H9 (cell line): ENCODE results near the gene APOL2. TPM values are rescaled to one million over a fixed set of nuclear protein-coding genes. Genes with fewer than 3 reads are reported as not detected.

Experiments used
- DNase-seq: peaks from one replicate; pipeline ENCODE4 v3.0.0-alpha.2; 2017
- H2AFZ ChIP-seq: one replicate; pipeline ENCODE4 v1.6.1; 2013; ENCODE audit warnings: mild to moderate bottlenecking, low read length, control low read depth, moderate library complexity
- H2AK5ac ChIP-seq: 2 replicates; pipeline ENCODE4 v1.6.1; 2013; ENCODE audit warnings: low read length, control low read depth, mixed read lengths; ENCODE audit not compliant: insufficient read length
- H2BK120ac ChIP-seq: one replicate; pipeline ENCODE4 v1.6.1; 2013; ENCODE audit warnings: low read depth, mild to moderate bottlenecking, low read length, control low read depth, inconsistent platforms; ENCODE audit not compliant: poor library complexity, severe bottlenecking
- H2BK12ac ChIP-seq: 2 replicates; pipeline ENCODE4 v1.6.1; 2013; ENCODE audit warnings: low read length, control low read depth, mixed read lengths, low read depth; ENCODE audit not compliant: insufficient read length
- H2BK15ac ChIP-seq: 2 replicates; pipeline ENCODE4 v1.6.1; 2013; ENCODE audit warnings: low read depth, low read length, control low read depth
- H2BK20ac ChIP-seq: one replicate; pipeline ENCODE4 v1.6.1; 2013; ENCODE audit warnings: low read depth, mild to moderate bottlenecking, low read length, control low read depth, inconsistent platforms; ENCODE audit not compliant: poor library complexity, severe bottlenecking
- H2BK5ac ChIP-seq: 2 replicates; pipeline ENCODE4 v1.6.1; 2013; ENCODE audit warnings: low read length, control low read depth, mixed read lengths; ENCODE audit not compliant: insufficient read length
- H3K14ac ChIP-seq: 2 replicates; pipeline ENCODE4 v1.6.1; 2013; ENCODE audit warnings: low read length, control low read depth; ENCODE audit not compliant: insufficient read depth
- H3K18ac ChIP-seq: 2 replicates; pipeline ENCODE4 v1.6.1; 2013; ENCODE audit warnings: low read depth, mild to moderate bottlenecking, mixed read lengths, low read length, control low read depth; ENCODE audit not compliant: insufficient read length
- H3K23ac ChIP-seq: 2 replicates; pipeline ENCODE4 v1.6.1; 2013; ENCODE audit warnings: low read length, control low read depth, mixed read lengths, low read depth; ENCODE audit not compliant: insufficient read length
- H3K23me2 ChIP-seq: 2 replicates; pipeline ENCODE4 v1.6.1; 2013; ENCODE audit warnings: low read depth, mild to moderate bottlenecking, mixed read lengths, low read length, control low read depth; ENCODE audit not compliant: insufficient read length, poor library complexity, severe bottlenecking
- H3K27ac ChIP-seq: 2 replicates; pipeline ENCODE4 v1.5.1; 2013; ENCODE audit warnings: low read length, control low read depth, mixed read lengths, low read depth; ENCODE audit not compliant: insufficient read length
- H3K27me3 ChIP-seq: 2 replicates; pipeline ENCODE4 v1.6.1; 2013; ENCODE audit warnings: low read length, control low read depth, inconsistent platforms; ENCODE audit not compliant: insufficient read depth
- H3K4ac ChIP-seq: 2 replicates; pipeline ENCODE4 v1.6.1; 2013; ENCODE audit warnings: low read depth, mild to moderate bottlenecking, control low read depth, inconsistent platforms, low read length, moderate library complexity
- H3K4me1 ChIP-seq: 2 replicates; pipeline ENCODE4 v1.6.1; 2013; ENCODE audit warnings: low read length, control low read depth, inconsistent platforms; ENCODE audit not compliant: insufficient read depth
- H3K4me2 ChIP-seq: 2 replicates; pipeline ENCODE4 v1.6.1; 2013; ENCODE audit warnings: low read length, control low read depth, mixed read lengths; ENCODE audit not compliant: insufficient read length, insufficient read depth
- H3K56ac ChIP-seq: 2 replicates; pipeline ENCODE4 v1.6.1; 2013; ENCODE audit warnings: low read depth, mild to moderate bottlenecking, mixed read lengths, low read length, control low read depth; ENCODE audit not compliant: insufficient read length
- H3K79me1 ChIP-seq: 2 replicates; pipeline ENCODE4 v1.6.1; 2013; ENCODE audit warnings: low read depth, mild to moderate bottlenecking, moderate library complexity, low read length, control low read depth, inconsistent platforms; ENCODE audit not compliant: insufficient read depth, poor library complexity, severe bottlenecking
- H3K79me2 ChIP-seq: 2 replicates; pipeline ENCODE4 v1.6.1; 2013; ENCODE audit warnings: low read length, control low read depth, inconsistent platforms; ENCODE audit not compliant: insufficient read depth
- H3K9ac ChIP-seq: 2 replicates; pipeline ENCODE4 v1.6.1; 2013; ENCODE audit warnings: low read length, control low read depth, mixed read lengths; ENCODE audit not compliant: insufficient read length; ENCODE audit errors: extremely low read depth
- H3K9me3 ChIP-seq: one replicate; pipeline ENCODE4 v1.6.1; 2013; ENCODE audit warnings: low read depth, low read length, inconsistent platforms; ENCODE audit not compliant: control insufficient read depth
- H3T11ph ChIP-seq: one replicate; pipeline ENCODE4 v1.6.1; 2013; ENCODE audit warnings: mild to moderate bottlenecking, low read length, control low read depth, inconsistent platforms
- H4K20me1 ChIP-seq: one replicate; pipeline ENCODE4 v1.6.1; 2013; ENCODE audit not compliant: control insufficient read depth, insufficient read length, insufficient read depth
- H4K5ac ChIP-seq: 2 replicates; pipeline ENCODE4 v1.6.1; 2013; ENCODE audit warnings: low read depth, mild to moderate bottlenecking, mixed read lengths, low read length, control low read depth; ENCODE audit not compliant: insufficient read length
- H4K8ac ChIP-seq: replicated peaks from 2 replicates; pipeline ENCODE4 v1.6.1; 2013; ENCODE audit warnings: low read length, control low read depth, mixed read lengths, low read depth; ENCODE audit not compliant: insufficient read length
- H4K91ac ChIP-seq: 2 replicates; pipeline ENCODE4 v1.6.1; 2013; ENCODE audit warnings: low read depth, mild to moderate bottlenecking, moderate library complexity, mixed read lengths, low read length, control low read depth; ENCODE audit not compliant: insufficient read length
- H3K27ac Mint-ChIP-seq, 3 experiments: 2 replicates in 2 of 3; 3 replicates in 1 of 3; pipeline ENCODE4 v1.8.0; 2020 to 2021; ENCODE audit warnings: mixed read lengths in 3 of 3, mild to moderate bottlenecking in 1 of 3, moderate library complexity in 1 of 3
- H3K27me3 Mint-ChIP-seq: 2 replicates; pipeline ENCODE4 v1.8.0; 2021; ENCODE audit warnings: low read depth, mild to moderate bottlenecking, moderate library complexity, mixed read lengths
- H3K36me3 Mint-ChIP-seq, 3 experiments: 2 replicates in 2 of 3; 3 replicates in 1 of 3; pipeline ENCODE4 v1.8.0; 2020 to 2021; ENCODE audit warnings: low read depth in 3 of 3, mixed read lengths in 3 of 3; ENCODE audit not compliant: insufficient read depth in 1 of 3
- H3K4me1 Mint-ChIP-seq, 2 experiments: 2 replicates each; pipeline ENCODE4 v1.8.0; 2020; ENCODE audit warnings: mixed read lengths in 2 of 2
- H3K4me3 Mint-ChIP-seq, 2 experiments: 2 replicates in 1 of 2; 3 replicates in 1 of 2; pipeline ENCODE4 v1.8.0; 2020 to 2021; ENCODE audit warnings: mild to moderate bottlenecking in 2 of 2, mixed read lengths in 2 of 2, moderate library complexity in 1 of 2
- H3K9me3 Mint-ChIP-seq, 2 experiments: 2 replicates in 1 of 2; 3 replicates in 1 of 2; pipeline ENCODE4 v1.8.0; 2020; ENCODE audit warnings: mild to moderate bottlenecking in 2 of 2, mixed read lengths in 2 of 2, moderate library complexity in 1 of 2
- CTCF ChIP-seq: fragments of 200-600 bp; sonication (generic); conservative IDR thresholded peaks from 3 replicates; pipeline ENCODE4 v1.8.0; 2021; ENCODE audit warnings: antibody characterized with exemption, mild to moderate bottlenecking
- WGBS: extraction: QIAGEN DNeasy Blood & Tissue Kit; methylation state at CpG from one replicate; pipeline ENCODE4 v1.1.7; 2013; ENCODE audit warnings: missing lambda C conversion rate, low lambda C conversion rate, mixed read lengths; ENCODE audit not compliant: insufficient read length; ENCODE audit errors: extremely low coverage; 5-methylcytosine and 5-hydroxymethylcytosine counted together
- total RNA-seq: library from RNA; stranded (reverse); gene quantifications from 2 replicates; pipeline ENCODE4 v1.2.1, GENCODE V29; 2021

The APOL2 gene
- total RNA-seq, 1 experiment from 2014 or later = 15.6 TPM

GRCh38 chr22:36211237-36211861, 28.0 kb downstream of the APOL2 start:
- no peak overlapping the region for H4K5ac ChIP-seq
- no peak overlapping the region for H4K91ac ChIP-seq
- H2BK15ac ChIP-seq = no peak overlapping the region
- Mint-ChIP-seq H3K36me3 (no peaks in the 10 kb centered on the region; a peak in 2 of 7 replicates), H3K9me3 (peaks cover 9 to 24% of the 10 kb centered on the region in 2 experiments), H3K27ac (no peak overlapping the region; a peak in 1 of 7 replicates), H3K4me3 (no peak overlapping the region), H3K4me1 (peaks cover 0 to 3% of the 10 kb centered on the region in 2 experiments; a peak in 1 of 4 replicates), H3K27me3 (peaks cover 25% of the 10 kb centered on the region)
- H3K27ac ChIP-seq = no peak overlapping the region
- H2BK12ac ChIP-seq = no peak overlapping the region
- H3K27me3 ChIP-seq = no peaks in the 10 kb centered on the region
- H2BK120ac ChIP-seq = no peak overlapping the region
- no peak overlapping the region for H2BK20ac ChIP-seq
- no peaks in the 10 kb centered on the region for H3K23me2 ChIP-seq
- no peak overlapping the region for H3K23ac ChIP-seq
- H3K4me2 ChIP-seq = no peak overlapping the region
- H2AK5ac ChIP-seq = no peak overlapping the region
- no peak overlapping the region for H3K4ac ChIP-seq
- WGBS = no CpG with 5 or more reads among the region's 4 CpGs
- H3K9me3 ChIP-seq = no peaks in the 10 kb centered on the region
- no peak overlapping the region for H3K56ac ChIP-seq
- H3K14ac ChIP-seq = no peak overlapping the region
- no peak for DNase-seq
- no peaks in the 10 kb centered on the region for H3K4me1 ChIP-seq
- no peak overlapping the region for H3K9ac ChIP-seq
- no peak overlapping the region for H3T11ph ChIP-seq
- no peak for TF ChIP-seq CTCF
- no peaks in the 10 kb centered on the region for H4K20me1 ChIP-seq
- no peak overlapping the region for H2BK5ac ChIP-seq
- H3K79me2 ChIP-seq = no peaks in the 10 kb centered on the region
- H4K8ac ChIP-seq = no peak overlapping the region
- no peak overlapping the region for H2AFZ ChIP-seq
- H3K18ac ChIP-seq = no peak overlapping the region
- H3K79me1 ChIP-seq = no peaks in the 10 kb centered on the region
